AG09319 (cell line): Measurements from ENCODE around the gene DCBLD1.
"Not testable (repeated sequence)": the region's sequence is repeated elsewhere in the genome, so short reads cannot be mapped to it uniquely, and the experiment has no call there.

Experiments
- DNase-seq: peaks from one replicate; pipeline ENCODE4 v3.0.0-alpha.2; 2010; ENCODE audit warnings: low read depth; ENCODE audit errors: extremely low read depth
- TF ChIP-seq, protein P1 (sequence below): IDR thresholded peaks from 2 replicates; pipeline ENCODE4 v1.5.1; 2011; ENCODE audit warnings: low read depth, mild to moderate bottlenecking, inconsistent platforms, low read length, moderate library complexity

Gene DCBLD1

DNA sequence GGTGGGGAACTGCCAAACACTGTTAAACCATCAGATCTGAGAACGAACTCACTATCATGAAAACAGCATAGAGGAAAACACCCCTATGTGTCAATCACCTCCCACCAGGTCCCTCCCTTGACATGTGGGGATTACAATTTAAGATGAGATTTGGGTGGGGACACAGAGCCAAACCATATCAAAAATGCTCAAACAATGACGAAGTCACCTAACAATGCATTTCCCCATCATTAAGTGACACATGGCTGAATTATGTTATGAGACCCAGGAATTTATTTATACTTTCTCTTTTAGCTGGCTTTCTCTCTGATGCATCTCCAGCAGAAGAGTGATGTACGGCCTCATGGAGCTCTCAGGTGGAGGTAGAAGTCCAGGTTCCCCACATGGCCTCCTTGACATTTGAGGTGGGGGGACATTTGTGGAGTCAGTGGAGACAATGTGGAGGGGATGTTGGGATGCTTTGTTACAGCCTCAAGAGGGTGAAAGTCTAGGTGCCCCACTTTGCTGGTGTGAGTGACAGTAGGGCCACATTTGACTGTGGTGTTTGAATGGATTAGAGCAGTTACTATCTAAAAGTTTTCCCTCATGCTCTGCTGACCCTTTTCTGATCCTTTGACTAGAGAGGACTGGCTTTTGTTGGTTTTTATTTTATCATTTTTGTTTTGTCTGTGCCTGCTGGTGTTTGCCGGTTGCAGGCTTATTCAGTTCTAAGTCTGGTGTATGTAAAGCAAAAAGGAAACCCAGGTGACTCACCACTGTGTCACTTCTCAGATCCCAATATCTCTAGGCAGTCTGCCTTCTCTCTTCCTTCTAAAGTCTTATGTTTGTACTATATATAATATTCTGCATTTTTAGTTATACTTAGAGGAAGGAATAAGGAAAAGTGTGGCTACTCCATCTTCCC, 18.5 kb upstream of the DCBLD1 start:
- no peak for DNase-seq
- TF ChIP-seq, protein P1, sequence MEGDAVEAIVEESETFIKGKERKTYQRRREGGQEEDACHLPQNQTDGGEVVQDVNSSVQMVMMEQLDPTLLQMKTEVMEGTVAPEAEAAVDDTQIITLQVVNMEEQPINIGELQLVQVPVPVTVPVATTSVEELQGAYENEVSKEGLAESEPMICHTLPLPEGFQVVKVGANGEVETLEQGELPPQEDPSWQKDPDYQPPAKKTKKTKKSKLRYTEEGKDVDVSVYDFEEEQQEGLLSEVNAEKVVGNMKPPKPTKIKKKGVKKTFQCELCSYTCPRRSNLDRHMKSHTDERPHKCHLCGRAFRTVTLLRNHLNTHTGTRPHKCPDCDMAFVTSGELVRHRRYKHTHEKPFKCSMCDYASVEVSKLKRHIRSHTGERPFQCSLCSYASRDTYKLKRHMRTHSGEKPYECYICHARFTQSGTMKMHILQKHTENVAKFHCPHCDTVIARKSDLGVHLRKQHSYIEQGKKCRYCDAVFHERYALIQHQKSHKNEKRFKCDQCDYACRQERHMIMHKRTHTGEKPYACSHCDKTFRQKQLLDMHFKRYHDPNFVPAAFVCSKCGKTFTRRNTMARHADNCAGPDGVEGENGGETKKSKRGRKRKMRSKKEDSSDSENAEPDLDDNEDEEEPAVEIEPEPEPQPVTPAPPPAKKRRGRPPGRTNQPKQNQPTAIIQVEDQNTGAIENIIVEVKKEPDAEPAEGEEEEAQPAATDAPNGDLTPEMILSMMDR = no peak

- DNase-seq = no peak
- TF ChIP-seq, protein P1 = no peak
These were observed 17.8 kb upstream of the DCBLD1 start for GRCh38 chr6:117464700-117465099.

DNA sequence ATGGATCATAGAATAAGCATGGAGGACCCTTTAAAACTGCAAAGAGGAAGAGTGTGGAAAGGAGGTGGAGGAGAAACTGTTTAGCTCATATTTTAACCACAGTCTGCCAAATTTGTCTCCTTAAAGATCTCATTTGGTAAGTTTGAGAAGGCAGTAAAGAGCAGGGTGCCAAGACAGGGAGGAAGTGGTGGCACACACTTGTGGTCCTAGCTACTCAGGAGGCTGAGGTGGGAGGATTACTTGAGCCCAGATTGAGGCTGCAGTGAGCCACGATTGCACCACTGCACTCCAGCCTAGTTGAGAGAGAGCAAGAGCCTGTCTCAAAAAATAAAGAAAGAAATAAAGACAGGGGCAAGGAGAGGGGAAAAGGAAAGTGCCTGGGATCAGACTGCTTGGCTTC, 16.8 kb upstream of the DCBLD1 start:
- DNase-seq = no peak
- TF ChIP-seq, protein P1 = no peak

DNA sequence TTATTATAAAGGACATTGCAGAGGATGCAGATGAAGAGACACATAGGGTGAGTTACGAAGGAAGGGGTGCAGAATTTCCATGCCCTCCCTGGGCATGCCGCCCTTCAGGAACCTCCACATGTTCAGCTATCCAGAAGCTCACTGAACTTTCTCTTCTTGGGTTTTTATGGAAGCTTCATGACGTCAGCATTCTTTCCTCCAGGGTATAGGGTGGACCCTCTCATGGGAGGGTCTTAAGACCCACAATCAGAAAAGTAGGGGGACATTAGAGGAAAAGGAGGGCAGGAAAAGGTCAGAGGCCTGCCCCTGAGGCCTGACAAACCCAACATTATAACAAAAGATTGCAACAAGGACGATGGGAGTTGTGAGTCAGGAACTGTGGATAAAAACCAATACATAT, 14.6 kb upstream of the DCBLD1 start:
- no peak for DNase-seq
- TF ChIP-seq, protein P1 = no peak

DNA sequence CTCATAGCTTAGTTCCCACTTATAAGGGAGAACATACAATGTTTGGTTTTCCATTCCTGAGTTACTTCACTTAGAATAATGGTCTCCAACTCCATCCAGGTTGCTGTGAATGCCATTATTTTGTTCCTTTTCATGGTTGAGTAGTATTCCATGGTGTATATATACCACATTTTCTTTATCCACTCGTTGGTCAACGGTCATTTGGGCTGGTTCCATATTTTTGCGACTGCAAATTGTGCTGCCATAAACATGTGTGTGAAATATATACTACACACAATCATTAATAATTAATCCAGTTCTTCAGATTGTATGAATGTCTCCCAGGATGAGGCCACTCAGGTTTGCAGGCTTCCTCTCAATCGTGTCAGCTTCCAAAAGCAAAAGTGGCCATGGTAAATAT, 13.9 kb upstream of the DCBLD1 start:
- DNase-seq = not testable (repeated sequence)

DNA sequence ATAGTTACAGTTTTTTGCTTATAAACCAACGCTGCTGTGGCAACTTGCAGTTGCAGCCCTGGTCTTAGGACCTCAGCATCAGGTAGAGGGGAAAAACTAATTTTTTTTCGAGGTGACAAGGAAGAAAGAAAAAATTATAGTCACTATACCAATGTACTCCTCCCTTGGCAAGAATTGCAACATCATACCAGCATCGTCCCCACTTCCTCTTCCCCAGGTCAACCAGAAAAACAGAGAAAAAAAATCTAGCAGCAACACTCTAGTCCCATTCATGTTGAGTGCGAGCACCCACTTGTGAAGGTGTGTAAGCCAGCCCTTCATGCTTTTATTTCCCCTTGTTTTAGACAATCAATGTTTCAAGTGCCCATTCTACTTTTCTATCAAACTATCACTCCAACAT, 13.1 kb upstream of the DCBLD1 start:
- TF ChIP-seq, protein P1 = no peak
- no peak for DNase-seq

- TF ChIP-seq, protein P1 = no peak
- no peak for DNase-seq
These were observed 12.7 kb upstream of the DCBLD1 start for GRCh38 chr6:117469791-117470190.

GRCh38 chr6:117472667-117473066, 9.8 kb upstream of the DCBLD1 start:
- no peak for DNase-seq
- TF ChIP-seq, protein P1 = no peak
